ENCODE data around the gene NSA2. TPM values are rescaled to one million over a fixed set of nuclear protein-coding genes. Genes with fewer than 3 reads are reported as not detected.
A peak's percentile ranks its signal among the peaks of the same experiment; 100 is the strongest.

Gene NSA2
- 108 TPM for total RNA-seq (2021; ENCODE audit: unreplicated experiment)
- 81.7 and 117 TPM in 2 replicates for polyA plus RNA-seq (2012)
- percentile 89 among the genes with signal in this experiment for Bru-seq, nascent RNA
- percentile 94 among the genes with signal in this experiment for BruChase-seq, experiment 1, labeled RNA remaining after a 6-hour chase
- BruChase-seq, experiment 2, labeled RNA remaining after a 2-hour chase = percentile 81 among the genes with signal in this experiment
- long read RNA-seq, full-length matches to known transcripts = 28 of 63 reads
- long read RNA-seq, partial matches to known transcripts = 32 of 63 reads
- long read RNA-seq, other reads (novel, unspliced or antisense) = 3 of 63 reads

GRCh38 chr5:74766849-74767578 lies at the start of gene NSA2, which contains the start of gene GFM2:
Gene NSA2, plus strand, starts transcription at chr5:74767249. Its CDS starts 112 bp downstream, at chr5:74767361.
Gene GFM2, minus strand, starts transcription at chr5:74767117. Its CDS starts 3,375 bp downstream, at chr5:74763742.
- ChIA-PET RAD21 (ENCODE audit: low non-redundant PET in 1 of 2, low total read pairs in 2 of 2, uncharacterized antibody in 2 of 2, unreplicated experiment in 2 of 2) (no interaction called here), CTCF (interaction anchor here (0.5 kb wide), 1 partner anchor 52 kb away, joined by 3 read pairs; no protein-coding TSS in a partner anchor), POLR2A (interaction anchor here (1.2 kb wide), 1 partner anchor 33 kb away, joined by 3 read pairs; no protein-coding TSS in a partner anchor)
- Histone ChIP-seq H3K27ac (ENCODE audit: low read depth, low read length) (peak within 1 kb of the TSS; percentile 70), H3K9ac (ENCODE audit: low read length) (peak within 1 kb of the TSS; percentile 82), H3K36me3 (ENCODE audit: control insufficient read depth in 1 of 2, insufficient read depth in 2 of 2, low read length in 2 of 2) (peaks cover 11 to 19% of the 10 kb centered on the region in 2 experiments; a peak in 3 of 4 replicates), H3K9me3 (ENCODE audit: control insufficient read depth in 1 of 2, insufficient read depth in 1 of 2, low read depth in 1 of 2, low read length in 2 of 2) (no peaks in the 10 kb centered on the region), H3K79me2 (ENCODE audit: insufficient read depth, low read length) (peaks cover 69% of the 10 kb centered on the region), H2AFZ (ENCODE audit: low read depth, low read length, poor library complexity, severe bottlenecking) (peak within 1 kb of the TSS; percentile 91), H3K4me1 (ENCODE audit: control insufficient read depth in 1 of 2, insufficient read depth in 2 of 2, low read length in 2 of 2) (peaks cover 24 to 38% of the 10 kb centered on the region in 2 experiments; a peak in 3 of 4 replicates), H3K9me2 (ENCODE audit: insufficient read depth) (no peaks in the 10 kb centered on the region), H3K4me2 (ENCODE audit: low read length) (peak within 1 kb of the TSS; percentile 81), H3K4me3 (replicated peaks in 1 of 2; ENCODE audit: low read depth in 1 of 2, low read length in 2 of 2) (peak within 1 kb of the TSS; percentile 86 to 99), H3K27me3 (ENCODE audit: insufficient read depth, low read length) (no peaks in the 10 kb centered on the region), H4K20me1 (ENCODE audit: insufficient read depth) (no peaks in the 10 kb centered on the region)
- ATAC-seq (peak; percentile 86), DNase-seq (ENCODE audit: low read depth, low spot score) (peak; percentile 91)
- intact Hi-C loops (cut with micrococcal nuclease) = loop anchor here (1.0 kb wide), 1 partner anchor 136 kb away; no protein-coding TSS in a partner anchor
- BruUV-seq (replicated peaks) = no TSS peak
- TF ChIP-seq TCF7L2 (IDR thresholded peaks at IDR 0.05; ENCODE audit: borderline replicate concordance, extremely low read depth, insufficient read depth, insufficient read length) = peak; percentile 85
- TF ChIP-seq REST (IDR thresholded peaks at IDR 0.05; ENCODE audit: low read depth) = no peak
- peak; percentile 81 for TF ChIP-seq SIN3A (IDR thresholded peaks at IDR 0.05; ENCODE audit: low read depth)
- TF ChIP-seq POLR2A (IDR thresholded peaks at IDR 0.05; ENCODE audit: borderline replicate concordance, extremely low read depth, insufficient read depth, insufficient read length) = peak; percentile 46
- no peak for TF ChIP-seq ATF3 (IDR thresholded peaks at IDR 0.05)
- no peak for TF ChIP-seq CTCF (IDR thresholded peaks at IDR 0.05 in 2 of 3, conservative IDR thresholded peaks at IDR 0.05 in 1 of 3; ENCODE audit: borderline replicate concordance in 1 of 3, insufficient read depth in 1 of 3, low read depth in 2 of 3, low read length in 2 of 3)
- TF ChIP-seq EZH2 (IDR thresholded peaks at IDR 0.05) = no peak
- TF ChIP-seq CBX3 (IDR thresholded peaks at IDR 0.05; ENCODE audit: low read depth) = peak; percentile 97
- TF ChIP-seq ELF1 (IDR thresholded peaks at IDR 0.05; ENCODE audit: borderline replicate concordance, low read depth) = peak; percentile 66
- TF ChIP-seq SP1 (IDR thresholded peaks at IDR 0.05; ENCODE audit: low read depth) = peak; percentile 95
- TF ChIP-seq RAD21 (IDR thresholded peaks at IDR 0.05; ENCODE audit: low read depth) = no peak
- TF ChIP-seq POLR2AphosphoS5 (IDR thresholded peaks at IDR 0.05; ENCODE audit: low read depth, low read length) = peak; percentile 66
- peak; percentile 80 for TF ChIP-seq MAX (IDR thresholded peaks at IDR 0.05)
- TF ChIP-seq ZFX (IDR thresholded peaks at IDR 0.05) = peak; percentile 63
- TF ChIP-seq YY1 (IDR thresholded peaks at IDR 0.05; ENCODE audit: extremely low read depth, insufficient replicate concordance, low read depth, low read length) = peak; percentile 83
- TF ChIP-seq JUND (IDR thresholded peaks at IDR 0.05) = no peak
- TF ChIP-seq ZNF274 (IDR thresholded peaks at IDR 0.05; ENCODE audit: low read depth, low read length) = no peak
- no peak for TF ChIP-seq EZH2phosphoT487 (IDR thresholded peaks at IDR 0.05; ENCODE audit: borderline replicate concordance)
- TF ChIP-seq FOSL1 (IDR thresholded peaks at IDR 0.05; ENCODE audit: low read depth) = no peak; the same call in 1 of the 2 replicates
- TF ChIP-seq CEBPB (IDR thresholded peaks at IDR 0.05; ENCODE audit: low read depth) = no peak
- TF ChIP-seq SRF (IDR thresholded peaks at IDR 0.05; ENCODE audit: low read depth) = peak; percentile 89

Measured in HCT116 (cell line).